HepG2 (cell line): ENCODE measurements around the gene EGLN2. TPM values are rescaled to one million over a fixed set of nuclear protein-coding genes. Genes with fewer than 3 reads are reported as not detected.
A peak's percentile ranks its signal among the peaks of the same experiment; 100 is the strongest.

Source experiments
- FOXM1 ChIP-seq: sonication (generic); formaldehyde crosslinking; IDR thresholded peaks from 2 replicates; pipeline ENCODE4 v1.5.0; 2020; ENCODE audit warnings: missing genetic modification reagents
- KDM4B ChIP-seq: sonication (generic); formaldehyde crosslinking; IDR thresholded peaks from 2 replicates; pipeline ENCODE4 v1.4.0; 2020; ENCODE audit warnings: missing genetic modification reagents
- MAF1 ChIP-seq: sonication (generic); formaldehyde crosslinking; IDR thresholded peaks from 2 replicates; pipeline ENCODE4 v1.5.0; 2020; ENCODE audit warnings: missing genetic modification reagents, borderline replicate concordance
- MTA1 ChIP-seq: sonication (generic); formaldehyde crosslinking; IDR thresholded peaks from 2 replicates; pipeline ENCODE4 v1.4.0; 2020; ENCODE audit warnings: missing genetic modification reagents, mild to moderate bottlenecking, borderline replicate concordance
- NR1H2 ChIP-seq: sonication (generic); formaldehyde crosslinking; IDR thresholded peaks from 2 replicates; pipeline ENCODE4 v1.8.1; 2022; ENCODE audit warnings: low read depth, missing genetic modification reagents, borderline replicate concordance
- NR2C2 ChIP-seq: sonication (generic); formaldehyde crosslinking; IDR thresholded peaks from 2 replicates; pipeline ENCODE4 v1.4.0; 2020; ENCODE audit warnings: missing genetic modification reagents, mild to moderate bottlenecking, moderate library complexity, borderline replicate concordance
- PITX1 ChIP-seq: sonication (generic); formaldehyde crosslinking; IDR thresholded peaks from 2 replicates; pipeline ENCODE4 v1.5.1; 2020; ENCODE audit warnings: mild to moderate bottlenecking, missing genetic modification reagents
- RAD21 ChIP-seq: fragments of 450-650 bp; formaldehyde crosslinking; IDR thresholded peaks from 2 replicates; pipeline ENCODE4 v1.5.0; 2020; ENCODE audit warnings: mild to moderate bottlenecking
- REPIN1 ChIP-seq: sonication (generic); formaldehyde crosslinking; IDR thresholded peaks from 2 replicates; pipeline ENCODE4 v1.8.0; 2022; ENCODE audit warnings: missing genetic modification reagents, low read depth, mild to moderate bottlenecking, borderline replicate concordance
- SMC3 ChIP-seq: IDR thresholded peaks from 2 replicates; pipeline ENCODE4 v1.6.1; 2011; ENCODE audit warnings: low read length, improper control_type of control experiment
- STAG1 ChIP-seq: sonication (generic); formaldehyde crosslinking; IDR thresholded peaks from 2 replicates; pipeline ENCODE4 v1.4.0; 2020; ENCODE audit warnings: missing genetic modification reagents
- TSC22D2 ChIP-seq: sonication (generic); formaldehyde crosslinking; IDR thresholded peaks from 2 replicates; pipeline ENCODE4 v1.5.1; 2020; ENCODE audit warnings: missing genetic modification reagents, mild to moderate bottlenecking, borderline replicate concordance
- XRCC5 ChIP-seq: fragments of 200-400 bp; formaldehyde crosslinking; optimal IDR thresholded peaks from 2 replicates; pipeline ENCODE3; 2017; ENCODE audit warnings: mild to moderate bottlenecking, low read length
- ZNF589 ChIP-seq: sonication (generic); formaldehyde crosslinking; conservative IDR thresholded peaks from 2 replicates; pipeline ENCODE4 v1.8.0; 2022; ENCODE audit warnings: mild to moderate bottlenecking, moderate library complexity, missing genetic modification reagents
- ZSCAN25 ChIP-seq: sonication (generic); formaldehyde crosslinking; IDR thresholded peaks from 2 replicates; pipeline ENCODE4 v1.8.0; 2022; ENCODE audit warnings: mild to moderate bottlenecking, missing genetic modification reagents
- polyA plus RNA-seq, 8 experiments: library from polyadenylated mRNA; depleted of rRNA in 3 of 8; stranded (reverse) in 7 of 8; unstranded in 1 of 8; fragments of >200 nt; fragmentation: Illumina TruSeq in 4 of 8; extraction: Trizol in 4 of 8; gene quantifications; 2 replicates each; pipeline versions ENCODE4 v1.2.1 to v1.2.3, GENCODE V29; 2011 to 2016; ENCODE audit warnings: low read depth in 4 of 8, missing spikeins in 1 of 8, mixed read lengths in 1 of 8; ENCODE audit not compliant: insufficient read depth in 1 of 8
- total RNA-seq, 5 experiments: library from RNA; depleted of rRNA; stranded (reverse); fragments of >200 nt; fragmentation: Illumina TruSeq; extraction: Trizol; gene quantifications; 2 replicates each; pipeline ENCODE4 v1.2.3, GENCODE V29; 2016; ENCODE audit warnings: low read depth in 1 of 5
- TF ChIP-seq, protein P1 (sequence below): sonication (generic); formaldehyde crosslinking; IDR thresholded peaks from 2 replicates; pipeline ENCODE4 v1.4.0; 2020; ENCODE audit warnings: low read depth, missing genetic modification reagents
- TF ChIP-seq, protein P2 (sequence below), 2 experiments: fragments of 450-650 bp in 1 of 2; sonication (generic) in 1 of 2; formaldehyde crosslinking in 1 of 2; IDR thresholded peaks; 2 replicates each; pipeline versions ENCODE4 v1.6.1 to v1.8.0; 2016 to 2022; ENCODE audit warnings: antibody characterized with exemption in 1 of 2, mild to moderate bottlenecking in 1 of 2, missing genetic modification reagents in 1 of 2

The EGLN2 gene
- total and polyA plus RNA-seq, 2 of the 13 experiments (the other 11 are each of a cell fraction or from before 2014, with no cell fraction given): 16.5 to 40.8 TPM

GRCh38 chr19:40806423-40807146 is 7.6 kb downstream of the EGLN2 start (continued):
- TF ChIP-seq FOXM1 (CRISPR knock-in tag): no peak
- no peak for TF ChIP-seq ZSCAN25 (CRISPR knock-in tag)
- peak; percentile 74 for TF ChIP-seq RAD21 (CRISPR knock-in tag)
- peak; percentile 32; the same call in 1 of the 2 replicates for TF ChIP-seq SMC3
- no peak for TF ChIP-seq KDM4B (CRISPR knock-in tag)
- TF ChIP-seq NR1H2: no peak
- TF ChIP-seq, protein P1, sequence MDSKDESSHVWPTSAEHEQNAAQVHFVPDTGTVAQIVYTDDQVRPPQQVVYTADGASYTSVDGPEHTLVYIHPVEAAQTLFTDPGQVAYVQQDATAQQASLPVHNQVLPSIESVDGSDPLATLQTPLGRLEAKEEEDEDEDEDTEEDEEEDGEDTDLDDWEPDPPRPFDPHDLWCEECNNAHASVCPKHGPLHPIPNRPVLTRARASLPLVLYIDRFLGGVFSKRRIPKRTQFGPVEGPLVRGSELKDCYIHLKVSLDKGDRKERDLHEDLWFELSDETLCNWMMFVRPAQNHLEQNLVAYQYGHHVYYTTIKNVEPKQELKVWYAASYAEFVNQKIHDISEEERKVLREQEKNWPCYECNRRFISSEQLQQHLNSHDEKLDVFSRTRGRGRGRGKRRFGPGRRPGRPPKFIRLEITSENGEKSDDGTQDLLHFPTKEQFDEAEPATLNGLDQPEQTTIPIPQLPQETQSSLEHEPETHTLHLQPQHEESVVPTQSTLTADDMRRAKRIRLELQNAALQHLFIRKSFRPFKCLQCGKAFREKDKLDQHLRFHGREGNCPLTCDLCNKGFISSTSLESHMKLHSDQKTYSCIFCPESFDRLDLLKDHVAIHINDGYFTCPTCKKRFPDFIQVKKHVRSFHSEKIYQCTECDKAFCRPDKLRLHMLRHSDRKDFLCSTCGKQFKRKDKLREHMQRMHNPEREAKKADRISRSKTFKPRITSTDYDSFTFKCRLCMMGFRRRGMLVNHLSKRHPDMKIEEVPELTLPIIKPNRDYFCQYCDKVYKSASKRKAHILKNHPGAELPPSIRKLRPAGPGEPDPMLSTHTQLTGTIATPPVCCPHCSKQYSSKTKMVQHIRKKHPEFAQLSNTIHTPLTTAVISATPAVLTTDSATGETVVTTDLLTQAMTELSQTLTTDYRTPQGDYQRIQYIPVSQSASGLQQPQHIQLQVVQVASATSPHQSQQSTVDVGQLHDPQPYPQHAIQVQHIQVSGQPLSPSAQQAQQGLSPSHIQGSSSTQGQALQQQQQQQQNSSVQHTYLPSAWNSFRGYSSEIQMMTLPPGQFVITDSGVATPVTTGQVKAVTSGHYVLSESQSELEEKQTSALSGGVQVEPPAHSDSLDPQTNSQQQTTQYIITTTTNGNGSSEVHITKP (CRISPR knock-in tag): peak; percentile 94
- TF ChIP-seq TSC22D2 (CRISPR knock-in tag): no peak
- no peak for TF ChIP-seq PITX1
- TF ChIP-seq MAF1 (CRISPR knock-in tag): no peak
- TF ChIP-seq, protein P2, sequence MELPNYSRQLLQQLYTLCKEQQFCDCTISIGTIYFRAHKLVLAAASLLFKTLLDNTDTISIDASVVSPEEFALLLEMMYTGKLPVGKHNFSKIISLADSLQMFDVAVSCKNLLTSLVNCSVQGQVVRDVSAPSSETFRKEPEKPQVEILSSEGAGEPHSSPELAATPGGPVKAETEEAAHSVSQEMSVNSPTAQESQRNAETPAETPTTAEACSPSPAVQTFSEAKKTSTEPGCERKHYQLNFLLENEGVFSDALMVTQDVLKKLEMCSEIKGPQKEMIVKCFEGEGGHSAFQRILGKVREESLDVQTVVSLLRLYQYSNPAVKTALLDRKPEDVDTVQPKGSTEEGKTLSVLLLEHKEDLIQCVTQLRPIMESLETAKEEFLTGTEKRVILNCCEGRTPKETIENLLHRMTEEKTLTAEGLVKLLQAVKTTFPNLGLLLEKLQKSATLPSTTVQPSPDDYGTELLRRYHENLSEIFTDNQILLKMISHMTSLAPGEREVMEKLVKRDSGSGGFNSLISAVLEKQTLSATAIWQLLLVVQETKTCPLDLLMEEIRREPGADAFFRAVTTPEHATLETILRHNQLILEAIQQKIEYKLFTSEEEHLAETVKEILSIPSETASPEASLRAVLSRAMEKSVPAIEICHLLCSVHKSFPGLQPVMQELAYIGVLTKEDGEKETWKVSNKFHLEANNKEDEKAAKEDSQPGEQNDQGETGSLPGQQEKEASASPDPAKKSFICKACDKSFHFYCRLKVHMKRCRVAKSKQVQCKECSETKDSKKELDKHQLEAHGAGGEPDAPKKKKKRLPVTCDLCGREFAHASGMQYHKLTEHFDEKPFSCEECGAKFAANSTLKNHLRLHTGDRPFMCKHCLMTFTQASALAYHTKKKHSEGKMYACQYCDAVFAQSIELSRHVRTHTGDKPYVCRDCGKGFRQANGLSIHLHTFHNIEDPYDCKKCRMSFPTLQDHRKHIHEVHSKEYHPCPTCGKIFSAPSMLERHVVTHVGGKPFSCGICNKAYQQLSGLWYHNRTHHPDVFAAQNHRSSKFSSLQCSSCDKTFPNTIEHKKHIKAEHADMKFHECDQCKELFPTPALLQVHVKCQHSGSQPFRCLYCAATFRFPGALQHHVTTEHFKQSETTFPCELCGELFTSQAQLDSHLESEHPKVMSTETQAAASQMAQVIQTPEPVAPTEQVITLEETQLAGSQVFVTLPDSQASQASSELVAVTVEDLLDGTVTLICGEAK (IDR thresholded peaks at IDR 0.05): no peak
- TF ChIP-seq, protein P2 (CRISPR knock-in tag; IDR thresholded peaks at IDR 0.05): no peak
- TF ChIP-seq XRCC5: peak; percentile 92
- peak; percentile 39; the same call in 1 of the 2 replicates for TF ChIP-seq MTA1 (CRISPR knock-in tag)
- no peak for TF ChIP-seq REPIN1 (CRISPR knock-in tag)
- peak; percentile 63 for TF ChIP-seq STAG1 (CRISPR knock-in tag)
- no peak for TF ChIP-seq ZNF589
- TF ChIP-seq NR2C2 (CRISPR knock-in tag): no peak
